K562 (cell line): ENCODE results near the gene NAA40. TPM values are rescaled to one million over a fixed set of nuclear protein-coding genes. Genes with fewer than 3 reads are reported as not detected.

ENCODE experiments used
- ATAC-seq: fragments of 200-7000 bp; cut with Tn5 transposase; 3 replicates; pipeline ENCODE4 v1.9.1; 2020; ENCODE audit warnings: moderate library complexity
- BruUV-seq: library from RNA; stranded (reverse); fragments of 400-500 nt; replicated peaks from 2 replicates; lab custom pipeline; 2021; lab: Mats Ljungman, UMichigan
- CTCF ChIA-PET: fragments of 300-600 bp; formaldehyde crosslinking; extraction: SDS; loops from one replicate; lab custom pipeline; 2021; ENCODE audit warnings: low intra/inter-chr PET ratio; lab: Yijun Ruan, JAX
- POLR2A ChIA-PET: fragments of 300-600, 350-650 bp; sonication (Branson Sonifier 250); formaldehyde crosslinking; extraction: SDS; loops from one replicate; lab custom pipeline; 2021; ENCODE audit warnings: antibody characterized with exemption, inconsistent platforms; lab: Yijun Ruan, JAX
- DNase-seq, 4 experiments: peaks; one replicate each; pipeline versions ENCODE4 v3.0.0 to v3.0.0-alpha.2; 2011 to 2018; ENCODE audit warnings: low spot score in 3 of 4, mixed read lengths in 3 of 4; ENCODE audit errors: extremely low read depth in 1 of 4
- FAIRE-seq: peaks from 2 replicates; lab custom pipeline; 2011; peaks lifted over from hg19 to GRCh38; lab: Jason Lieb, UNC
- H2AFZ ChIP-seq: 2 replicates; pipeline ENCODE4 v1.6.0; 2011; ENCODE audit warnings: low read depth, low read length, control low read depth, inconsistent platforms
- H3K27ac ChIP-seq: fragments of 200-600 bp; 3 replicates; pipeline ENCODE4 v1.8.0; 2011; ENCODE audit warnings: low read depth, mild to moderate bottlenecking, control low read depth, inconsistent platforms, low read length, moderate library complexity, mixed read lengths; ENCODE audit errors: extremely low read depth
- H3K27me3 ChIP-seq, 2 experiments: fragments of 300-600 bp in 1 of 2; 2 replicates in 1 of 2; 3 replicates in 1 of 2; pipeline versions ENCODE4 v1.6.0 to v1.8.0; 2011; ENCODE audit warnings: inconsistent platforms in 2 of 2, low read length in 2 of 2, mild to moderate bottlenecking in 1 of 2, mixed read lengths in 1 of 2, moderate library complexity in 1 of 2; ENCODE audit not compliant: control insufficient read depth in 2 of 2, insufficient read depth in 2 of 2
- H3K36me3 ChIP-seq: fragments of 300-600 bp; 3 replicates; pipeline ENCODE4 v1.8.0; 2011; ENCODE audit warnings: mild to moderate bottlenecking, low read length, inconsistent platforms; ENCODE audit not compliant: control insufficient read depth, insufficient read depth
- H3K4me1 ChIP-seq, 2 experiments: fragments of 200-600 bp in 1 of 2; replicated peaks in 1 of 2; 2 replicates in 1 of 2; 3 replicates in 1 of 2; pipeline versions ENCODE4 v1.5.1 to v1.8.0; 2011; ENCODE audit warnings: inconsistent platforms in 2 of 2, low read length in 2 of 2, mild to moderate bottlenecking in 1 of 2, mixed read lengths in 1 of 2, moderate library complexity in 1 of 2; ENCODE audit not compliant: control insufficient read depth in 2 of 2, insufficient read depth in 2 of 2
- H3K4me2 ChIP-seq: 2 replicates; pipeline ENCODE4 v1.6.1; 2011; ENCODE audit warnings: low read length, control low read depth, inconsistent platforms, mixed read lengths; ENCODE audit not compliant: insufficient read depth
- H3K4me3 ChIP-seq: fragments of 200-600 bp; sonication (generic), shearing (Covaris generic); 2 replicates; pipeline ENCODE4 v1.5.1; 2016; ENCODE audit warnings: control low read depth, inconsistent platforms
- H3K79me2 ChIP-seq: fragments of 200-600 bp; 3 replicates; pipeline ENCODE4 v1.8.0; 2011; ENCODE audit warnings: low read length, inconsistent platforms; ENCODE audit not compliant: control insufficient read depth, insufficient read depth
- H3K9ac ChIP-seq, 2 experiments: 2 replicates each; pipeline versions ENCODE4 v1.6.0 to v1.6.1; 2011; ENCODE audit warnings: low read depth in 2 of 2, low read length in 2 of 2, control low read depth in 1 of 2, inconsistent platforms in 1 of 2, mild to moderate bottlenecking in 1 of 2, mixed read lengths in 1 of 2; ENCODE audit not compliant: insufficient read depth in 1 of 2
- H3K9me1 ChIP-seq: one replicate; pipeline ENCODE4 v1.6.0; 2011; ENCODE audit warnings: inconsistent platforms, mild to moderate bottlenecking, low read length, moderate library complexity; ENCODE audit not compliant: control insufficient read depth, insufficient read depth
- H3K9me3 ChIP-seq: replicated peaks from 2 replicates; pipeline ENCODE4 v1.5.1; 2011; ENCODE audit warnings: low read depth, low read length, inconsistent platforms; ENCODE audit not compliant: control insufficient read depth, insufficient read depth
- H4K20me1 ChIP-seq: replicated peaks from 2 replicates; pipeline ENCODE4 v1.6.1; 2011; ENCODE audit warnings: low read length, inconsistent platforms, mixed read lengths; ENCODE audit not compliant: control insufficient read depth, insufficient read depth
- HDAC1 ChIP-seq, 2 experiments: fragments of 450-650 bp; IDR thresholded peaks; 2 replicates each; pipeline ENCODE4 v1.6.1; 2016 to 2017; ENCODE audit warnings: inconsistent platforms in 1 of 2, mild to moderate bottlenecking in 1 of 2, moderate library complexity in 1 of 2
- HNRNPL ChIP-seq: fragments of 200-400 bp; formaldehyde crosslinking; IDR thresholded peaks from 2 replicates; pipeline ENCODE4 v1.6.1; 2017; ENCODE audit warnings: low read depth, mild to moderate bottlenecking, low read length
- HNRNPLL ChIP-seq: fragments of 200-400 bp; formaldehyde crosslinking; IDR thresholded peaks from 2 replicates; pipeline ENCODE4 v1.6.1; 2017; ENCODE audit warnings: low read length, low read depth, mild to moderate bottlenecking; ENCODE audit not compliant: poor library complexity, severe bottlenecking
- LCOR ChIP-seq: sonication (generic); formaldehyde crosslinking; IDR thresholded peaks from 2 replicates; pipeline ENCODE4 v1.8.0; 2022; ENCODE audit warnings: mild to moderate bottlenecking, missing genetic modification reagents
- MTA1 ChIP-seq: fragments of 450-650 bp; IDR thresholded peaks from 2 replicates; pipeline ENCODE4 v1.6.1; 2017; ENCODE audit warnings: borderline replicate concordance
- RBBP5 ChIP-seq: fragments of 200-600 bp; sonication (generic); IDR thresholded peaks from 2 replicates; pipeline ENCODE4 v1.6.1; 2012; ENCODE audit warnings: borderline replicate concordance, mild to moderate bottlenecking, low read length, control low read depth, inconsistent platforms; ENCODE audit not compliant: insufficient read depth, poor library complexity, severe bottlenecking
- SMARCE1 ChIP-seq: fragments of 450-650 bp; IDR thresholded peaks from 2 replicates; pipeline ENCODE4 v1.7.1; 2016; ENCODE audit warnings: mild to moderate bottlenecking
- U2AF2 ChIP-seq: fragments of 200-400 bp; formaldehyde crosslinking; optimal IDR thresholded peaks from 2 replicates; pipeline ENCODE3; 2017; ENCODE audit warnings: low read depth, mild to moderate bottlenecking, low read length
- ZBTB8A ChIP-seq: fragments of 450-650 bp; IDR thresholded peaks from 2 replicates; pipeline ENCODE4 v1.6.1; 2018; ENCODE audit warnings: mild to moderate bottlenecking, moderate library complexity; ENCODE audit not compliant: partially characterized antibody
- ZNF318 ChIP-seq, 2 experiments: fragments of 450-650 bp; IDR thresholded peaks; 2 replicates each; pipeline ENCODE4 v1.6.1; 2016; ENCODE audit warnings: mild to moderate bottlenecking in 2 of 2, borderline replicate concordance in 1 of 2, low read depth in 1 of 2, moderate library complexity in 1 of 2
- ZNF395 ChIP-seq: fragments of 200-800 bp; sonication (Bioruptor generic); IDR thresholded peaks from 2 replicates; pipeline ENCODE4 v1.6.1; 2017; ENCODE audit warnings: missing genetic modification characterization, missing compliant biosample characterization
- WGBS: fragments of 100-300 bp; shearing (Covaris generic); methylation state at CpG from one replicate; pipeline ENCODE4 v1.1.6; 2016; ENCODE audit warnings: low coverage, mixed read lengths; ENCODE audit not compliant: insufficient coverage; ENCODE audit errors: missing lambda C conversion rate; 5-methylcytosine and 5-hydroxymethylcytosine counted together
- in situ Hi-C: fragments of 300-500 bp; cut with MboI; formaldehyde crosslinking; loops from 4 replicates; pipeline ENCODE4 v1.15.0; 2018; ENCODE audit warnings: inconsistent platforms, mixed read lengths
- intact Hi-C: fragments of 100-400 bp; cut with micrococcal nuclease; formaldehyde crosslinking; loops from 2 replicates; pipeline ENCODE4 v1.14.2; 2022
- polyA plus RNA-seq, 8 experiments: library from polyadenylated mRNA; depleted of rRNA in 4 of 8; stranded (reverse) in 5 of 8; unstranded in 3 of 8; fragments of >200 nt; fragmentation: Nextera tagmentation in 2 of 8; fragmentation: Illumina TruSeq in 1 of 8; extraction: Ambion mirVana in 2 of 8; extraction: Trizol in 1 of 8; gene quantifications; 2 replicates each; pipeline versions ENCODE4 v1.2.1 to v1.2.3, GENCODE V29; 2011 to 2014; ENCODE audit warnings: inconsistent platforms in 1 of 8, missing spikeins in 1 of 8
- total RNA-seq, 7 experiments: library from RNA; depleted of rRNA in 6 of 7; stranded (reverse); fragments of >200 nt in 6 of 7; fragmentation: Illumina TruSeq in 2 of 7; extraction: Trizol in 2 of 7; gene quantifications; 2 replicates each; pipeline versions ENCODE4 v1.2.1 to v1.2.3, GENCODE V29; 2011 to 2021; ENCODE audit warnings: low replicate concordance in 1 of 7

Gene NAA40
- total and polyA plus RNA-seq, 9 of the 15 experiments (the other 6 are each of a cell fraction or from before 2014, with no cell fraction given), result 6.2 to 39.0 (median 23.1) TPM

GRCh38 chr11:64000026-64000739, 61.4 kb downstream of the NAA40 start:
- peaks cover 19% of the 10 kb centered on the region for H4K20me1 ChIP-seq
- intact Hi-C loops (loop anchor here (10.0 kb wide), 2 partner anchors 95 to 145 kb away; no protein-coding TSS in a partner anchor), in situ Hi-C loops (no loop called here)
- no peak overlapping the region for H2AFZ ChIP-seq
- H3K4me3 ChIP-seq, result no peak overlapping the region
- no peak overlapping the region for H3K4me2 ChIP-seq
- H3K9ac ChIP-seq, result no peak overlapping the region
- no peaks in the 10 kb centered on the region for H3K27me3 ChIP-seq
- no peak for ATAC-seq
- BruUV-seq, result no TSS peak
- CTCF ChIA-PET, result no interaction called here
- H3K9me1 ChIP-seq, result no peaks in the 10 kb centered on the region
- POLR2A ChIA-PET, result interaction anchor here (0.7 to 1.2 kb wide), 2 partner anchors 9 to 310 kb away, joined by 3 to 4 read pairs; no protein-coding TSS in a partner anchor
- 95% methylated on average over 15 of the region's 67 CpGs for WGBS
- H3K27ac ChIP-seq, result no peak overlapping the region
- DNase-seq, result no peak
- peaks cover 57% of the 10 kb centered on the region; the same call in 2 of the 3 replicates for H3K36me3 ChIP-seq
- H3K4me1 ChIP-seq, result peaks cover 0 to 62% of the 10 kb centered on the region in 2 experiments; a peak in 2 of 5 replicates
- H3K79me2 ChIP-seq, result no peaks in the 10 kb centered on the region
- H3K9me3 ChIP-seq, result no peaks in the 10 kb centered on the region
- no peak for FAIRE-seq
- TF ChIP-seq MTA1 (no peak), ZNF395 (CRISPR knock-in tag) (no peak), HDAC1 (IDR thresholded peaks at IDR 0.05) (no peak), RBBP5 (no peak), SMARCE1 (no peak), ZBTB8A (no peak), HNRNPLL (no peak), LCOR (CRISPR knock-in tag) (no peak), HNRNPL (0 out of 2 replicates have a peak, but pooled peaks have one; percentile 28), U2AF2 (no peak), ZNF318 (IDR thresholded peaks at IDR 0.05; ENCODE audit: borderline replicate concordance in 1 of 2, low read depth in 1 of 2) (no peak)
